ENCODE data around the gene RRP1B.

- TF ChIP-seq CTCF (conservative IDR thresholded peaks at IDR 0.05) (no peak), EZH2 (IDR thresholded peaks at IDR 0.05; ENCODE audit: low read depth) (no peak)
Measured at GRCh38 chr21:43614839-43615238, 44.5 kb upstream of the RRP1B start.
